NCI-H1417 treated with DMSO at 0.1 percent for 48 hours (cell line): ENCODE measurements around the gene QTRT2.

Experiments used
- DNase-seq: peaks from one replicate; lab custom pipeline; 2025; lab: John Stamatoyannopoulos, UW

QTRT2 gene

GRCh38 chr3:114122027-114122709 is 65.6 kb downstream of the QTRT2 start:
- peak; percentile 24 for DNase-seq

- no peak for DNase-seq
Measured at GRCh38 chr3:114126461-114126860, 69.9 kb downstream of the QTRT2 start.

GRCh38 chr3:114127517-114127916 is 71.0 kb downstream of the QTRT2 start:
- no peak for DNase-seq

- no peak for DNase-seq
Measured at GRCh38 chr3:114128231-114128630, 71.7 kb downstream of the QTRT2 start.

- DNase-seq = no peak
Measured at GRCh38 chr3:114128826-114129225, 72.3 kb downstream of the QTRT2 start.

GRCh38 chr3:114132500-114132899 is 76.0 kb downstream of the QTRT2 start:
- no peak for DNase-seq

GRCh38 chr3:114133947-114134346 is 77.4 kb downstream of the QTRT2 start:
- no peak for DNase-seq
